ENCODE results near the gene THSD7B. TPM values are rescaled to one million over a fixed set of nuclear protein-coding genes. Genes with fewer than 3 reads are reported as not detected.

Gene THSD7B
- total and polyA plus RNA-seq, 2 of the 8 experiments (the other 6 are each of a cell fraction or from before 2014, with no cell fraction given): 0.60 to 2.9 TPM

DNA sequence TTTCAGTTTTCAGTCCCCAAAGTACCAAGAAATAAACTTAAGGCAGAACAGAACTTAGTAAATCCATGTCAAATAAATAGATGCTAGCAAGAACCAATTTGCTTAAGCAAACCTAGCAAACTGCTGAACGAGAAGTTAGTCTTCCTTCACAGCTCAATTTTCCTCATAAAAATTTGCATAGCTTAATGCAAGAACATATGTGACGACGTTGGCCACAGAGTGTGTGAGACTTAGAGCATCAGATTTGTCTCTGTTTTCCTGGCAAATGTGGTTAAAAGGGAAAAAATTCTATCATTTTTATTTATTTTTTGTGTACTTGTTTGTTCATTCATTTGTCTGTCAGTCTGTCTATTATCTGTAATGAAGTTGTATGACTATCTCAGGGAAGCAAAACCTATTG, 485.7 kb downstream of the THSD7B start:
- DNase-seq (ENCODE audit: low read depth in 1 of 2, low spot score in 2 of 2) (no peak), FAIRE-seq (no peak)
- Histone ChIP-seq H3K79me2 (ENCODE audit: control insufficient read depth in 1 of 2, insufficient read depth in 2 of 2, low read length in 2 of 2) (no peaks in the 10 kb centered on the region), H3K18ac (ENCODE audit: extremely low read depth, low read length) (no peak overlapping the region), H2AK5ac (ENCODE audit: low read depth, low read length) (no peak overlapping the region), H3K4me2 (ENCODE audit: insufficient read depth in 1 of 2, low read depth in 2 of 2, low read length in 2 of 2) (no peak overlapping the region), H2BK12ac (ENCODE audit: low read depth, low read length) (no peak overlapping the region), H3K4ac (replicated peaks; ENCODE audit: insufficient read length, low read depth, low read length) (no peak overlapping the region), H3K27me3 (replicated peaks in 1 of 4; ENCODE audit: control insufficient read depth in 3 of 4, extremely low read depth in 1 of 4, insufficient read depth in 3 of 4, low read length in 3 of 4) (no peaks in the 10 kb centered on the region), H2BK5ac (ENCODE audit: low read depth, low read length) (no peak overlapping the region), H3K23ac (ENCODE audit: insufficient read length) (no peak overlapping the region), H4K20me1 (replicated peaks in 1 of 2; ENCODE audit: control insufficient read depth in 1 of 2, insufficient read depth in 2 of 2, low read length in 2 of 2) (no peaks in the 10 kb centered on the region), H3K79me1 (ENCODE audit: low read depth, low read length) (no peaks in the 10 kb centered on the region), H3K9ac (replicated peaks in 1 of 4; ENCODE audit: extremely low read depth in 1 of 4, low read depth in 3 of 4, low read length in 3 of 4) (no peak overlapping the region), H3K36me3 (ENCODE audit: control insufficient read depth in 2 of 4, insufficient read depth in 4 of 4, low read length in 3 of 4) (no peaks in the 10 kb centered on the region), H2BK120ac (replicated peaks; ENCODE audit: low read depth, low read length) (no peak overlapping the region), H3K4me1 (replicated peaks in 1 of 4; ENCODE audit: control insufficient read depth in 3 of 4, insufficient read depth in 4 of 4, low read length in 3 of 4) (peaks cover 0 to 2% (median 0%) of the 10 kb centered on the region in 4 experiments; a peak in 1 of 7 replicates), H3K23me2 (ENCODE audit: low read depth, low read length) (no peaks in the 10 kb centered on the region), H3K14ac (ENCODE audit: insufficient read length) (no peak overlapping the region), H4K5ac (ENCODE audit: insufficient read length, low read depth, low read length) (no peak overlapping the region), H3K27ac (ENCODE audit: low read depth, low read length) (no peak overlapping the region), H4K8ac (ENCODE audit: extremely low read depth, insufficient read depth, low read length) (no peak overlapping the region), H2AFZ (ENCODE audit: low read length) (no peak overlapping the region), H3K9me3 (ENCODE audit: insufficient read depth in 2 of 2, low read depth in 1 of 2, low read length in 1 of 2) (no peaks in the 10 kb centered on the region), H3K4me3 (ENCODE audit: extremely low read depth in 1 of 4, insufficient read depth in 2 of 4, low read depth in 3 of 4, low read length in 4 of 4) (no peak overlapping the region), H4K91ac (replicated peaks; ENCODE audit: insufficient read length, low read length) (no peak overlapping the region), H2BK15ac (ENCODE audit: low read length) (no peak overlapping the region), H2BK20ac (ENCODE audit: low read length) (no peak overlapping the region), H3K56ac (replicated peaks; ENCODE audit: insufficient read length, low read depth, low read length) (no peak overlapping the region)
- ChIA-PET POLR2A (ENCODE audit: partially characterized antibody) (no interaction called here), CTCF (ENCODE audit: partially characterized antibody) (no interaction called here)
- 94% methylated on average over 3 of the region's 3 CpGs; no CpG with 5 or more reads in 1 of the 2 experiments for WGBS, 2 experiments (ENCODE audit: extremely low coverage in 1 of 2, insufficient coverage in 1 of 2, insufficient read length in 1 of 2, insufficient replicate concordance in 2 of 2, low coverage in 1 of 2, low lambda C conversion rate in 2 of 2, missing lambda C conversion rate in 1 of 2)
- TF ChIP-seq ASH2L (IDR thresholded peaks at IDR 0.05; ENCODE audit: low read length) (no peak), TAF7 (optimal IDR thresholded peaks at IDR 0.05; ENCODE audit: borderline replicate concordance, low read depth, low read length) (no peak), CHD2 (IDR thresholded peaks at IDR 0.05; ENCODE audit: low read length) (no peak), KDM5A (IDR thresholded peaks at IDR 0.05; ENCODE audit: low read length) (no peak), TAF1 (IDR thresholded peaks at IDR 0.05; ENCODE audit: low read depth, low read length) (no peak), SIN3A (conservative IDR thresholded peaks at IDR 0.05 in 1 of 2, IDR thresholded peaks at IDR 0.05 in 1 of 2; ENCODE audit: low read depth in 1 of 2, low read length in 2 of 2) (no peak)
- TF ChIP-seq, protein P1, sequence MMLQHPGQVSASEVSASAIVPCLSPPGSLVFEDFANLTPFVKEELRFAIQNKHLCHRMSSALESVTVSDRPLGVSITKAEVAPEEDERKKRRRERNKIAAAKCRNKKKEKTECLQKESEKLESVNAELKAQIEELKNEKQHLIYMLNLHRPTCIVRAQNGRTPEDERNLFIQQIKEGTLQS (IDR thresholded peaks at IDR 0.05; ENCODE audit: insufficient read depth, low read depth, low read length): no peak
